A549 (cell line): Measurements from ENCODE around the gene KSR2. TPM values are rescaled to one million over a fixed set of nuclear protein-coding genes. Genes with fewer than 3 reads are reported as not detected.
"Not testable (repeated sequence)": the region's sequence is repeated elsewhere in the genome, so short reads cannot be mapped to it uniquely, and the experiment has no call there.

Experiments used
- ATAC-seq, 2 experiments: fragments of 200-7000 bp in 1 of 2; fragments of >200 bp in 1 of 2; cut with Nextera tagmentation in 1 of 2; cut with Tn5 transposase in 1 of 2; 3 replicates each; pipeline versions ENCODE4 v1.8.0 to v1.9.1; 2018 to 2020; ENCODE audit warnings: mild to moderate bottlenecking in 1 of 2, moderate library complexity in 1 of 2
- CTCF ChIA-PET: fragments of 300-600 bp; sonication (Branson Sonifier 250); formaldehyde crosslinking; extraction: SDS; loops from one replicate; lab custom pipeline; 2021; ENCODE audit warnings: antibody characterized with exemption, inconsistent platforms; lab: Yijun Ruan, JAX
- POLR2A ChIA-PET: fragments of 350-600 bp; formaldehyde crosslinking; extraction: SDS; loops from one replicate; lab custom pipeline; 2021; ENCODE audit warnings: antibody characterized with exemption, inconsistent platforms; lab: Yijun Ruan, JAX
- DNase-seq, 2 experiments: peaks; one replicate each; pipeline versions ENCODE4 v3.0.0 to v3.0.0-alpha.2; 2011 to 2016; ENCODE audit warnings: low read depth in 1 of 2, low spot score in 1 of 2
- FAIRE-seq: peaks from 2 replicates; lab custom pipeline; 2011; peaks lifted over from hg19 to GRCh38; lab: Jason Lieb, UNC
- H3K27ac ChIP-seq, 2 experiments: fragments of >200 bp; sonication (Bioruptor Twin); formaldehyde crosslinking; 3 replicates each; pipeline ENCODE4 v1.5.1; 2016 to 2017
- H3K4me1 ChIP-seq: fragments of >200 bp; sonication (Bioruptor Twin); formaldehyde crosslinking; 3 replicates; pipeline ENCODE4 v1.6.1; 2016
- H3K4me2 ChIP-seq: fragments of >200 bp; sonication (Bioruptor Twin); formaldehyde crosslinking; 3 replicates; pipeline ENCODE4 v1.6.1; 2016
- H3K4me3 ChIP-seq: fragments of >200 bp; sonication (Bioruptor Twin); formaldehyde crosslinking; 3 replicates; pipeline ENCODE4 v1.5.1; 2016
- H3K9me3 ChIP-seq: fragments of >200 bp; sonication (Bioruptor Twin); formaldehyde crosslinking; 3 replicates; pipeline ENCODE4 v1.6.1; 2016
- ATOH8 ChIP-seq: fragments of 250-450 bp; sonication (Bioruptor Pico); IDR thresholded peaks from 2 replicates; pipeline ENCODE4 v1.5.0; 2020; ENCODE audit warnings: low read depth, mild to moderate bottlenecking, moderate library complexity
- CEBPB ChIP-seq, 2 experiments: fragments of >200 bp in 1 of 2; sonication (Bioruptor Twin) in 1 of 2; formaldehyde crosslinking in 1 of 2; IDR thresholded peaks; 2 replicates each; pipeline ENCODE4 v1.6.1; 2012 to 2016
- CTCF ChIP-seq: fragments of >200 bp; sonication (Bioruptor Twin); formaldehyde crosslinking; IDR thresholded peaks from 3 replicates; pipeline ENCODE4 v1.5.1; 2016
- HEYL ChIP-seq: fragments of 250-450 bp; sonication (Bioruptor Pico); IDR thresholded peaks from 2 replicates; pipeline ENCODE4 v1.8.0; 2021; ENCODE audit warnings: mild to moderate bottlenecking, moderate library complexity
- HOXA7 ChIP-seq: fragments of 250-450 bp; sonication (Bioruptor Pico); IDR thresholded peaks from 2 replicates; pipeline ENCODE4 v1.5.0; 2020; ENCODE audit warnings: mild to moderate bottlenecking, moderate library complexity
- JUNB ChIP-seq: fragments of >200 bp; sonication (Bioruptor Twin); formaldehyde crosslinking; IDR thresholded peaks from 2 replicates; pipeline ENCODE4 v1.6.1; 2016
- NR3C1 ChIP-seq: fragments of >200 bp; sonication (Bioruptor Twin); formaldehyde crosslinking; IDR thresholded peaks from 3 replicates; pipeline ENCODE4 v1.6.1; 2017
- RAD21 ChIP-seq, 2 experiments: fragments of >200 bp in 1 of 2; sonication (Bioruptor Twin) in 1 of 2; formaldehyde crosslinking in 1 of 2; IDR thresholded peaks in 1 of 2; conservative IDR thresholded peaks in 1 of 2; 2 replicates in 1 of 2; 3 replicates in 1 of 2; pipeline ENCODE4 v1.6.1; 2012 to 2018; ENCODE audit warnings: inconsistent platforms in 1 of 2
- RARB ChIP-seq: fragments of 250-450 bp; sonication (Bioruptor Pico); IDR thresholded peaks from 2 replicates; pipeline ENCODE4 v1.8.0; 2021; ENCODE audit warnings: mild to moderate bottlenecking, moderate library complexity
- RCOR1 ChIP-seq: fragments of 150-350 bp; IDR thresholded peaks from 2 replicates; pipeline ENCODE4 v1.6.1; 2014; ENCODE audit warnings: antibody characterized with exemption, low read length, low read depth
- SMC3 ChIP-seq: fragments of >200 bp; sonication (Bioruptor Twin); formaldehyde crosslinking; IDR thresholded peaks from 3 replicates; pipeline ENCODE4 v1.6.1; 2018; ENCODE audit warnings: inconsistent platforms
- ZFP36 ChIP-seq: fragments of 450-650 bp; IDR thresholded peaks from 2 replicates; pipeline ENCODE4 v1.6.1; 2014; ENCODE audit warnings: borderline replicate concordance; ENCODE audit not compliant: partially characterized antibody
- ZNF302 ChIP-seq: fragments of 250-450 bp; sonication (Bioruptor Pico); IDR thresholded peaks from 2 replicates; pipeline ENCODE4 v1.9.0; 2021; ENCODE audit warnings: inconsistent platforms, mild to moderate bottlenecking, moderate library complexity
- ZSCAN20 ChIP-seq: fragments of 250-450 bp; sonication (Bioruptor Pico); IDR thresholded peaks from 2 replicates; pipeline ENCODE4 v1.8.0; 2022; ENCODE audit warnings: mild to moderate bottlenecking, moderate library complexity
- WGBS: methylation state at CpG from one replicate; pipeline ENCODE4 v1.1.6; 2017; ENCODE audit errors: missing lambda C conversion rate; 5-methylcytosine and 5-hydroxymethylcytosine counted together
- polyA plus RNA-seq, 4 experiments: library from polyadenylated mRNA; depleted of rRNA in 3 of 4; stranded (reverse); fragments of >200 nt; fragmentation: RNase III in 1 of 4; extraction: RNeasy Plus Mini Kit Qiagen cat#74134 plus additional on column Dnase treatment in 1 of 4; gene quantifications; 2 replicates in 3 of 4; 3 replicates in 1 of 4; pipeline ENCODE4 v1.2.3, GENCODE V29; 2011 to 2017
- TF ChIP-seq, protein P1 (sequence below): IDR thresholded peaks from 2 replicates; pipeline ENCODE4 v1.6.1; 2012; ENCODE audit warnings: low read depth, borderline replicate concordance

The KSR2 gene
- polyA plus RNA-seq, 2 of the 4 experiments (the other 2 are of a cell fraction) = 0.37 to 1.2 TPM

GRCh38 chr12:117874842-117875434 is 93.9 kb downstream of the KSR2 start:
- H3K9me3 ChIP-seq = no peaks in the 10 kb centered on the region
- FAIRE-seq (no peak), ATAC-seq (peak; percentile 75 to 88), DNase-seq (peak; percentile 62 to 73)
- ChIA-PET POLR2A (interaction anchor here (0.6 to 0.9 kb wide), 2 partner anchors 160 to 501 kb away, joined by 3 to 7 read pairs; no protein-coding TSS in a partner anchor), CTCF (interaction anchor here (0.6 to 7.6 kb wide), 60 partner anchors 10 to 662 kb away, joined by 3 to 203 read pairs (median 4); partner anchors contain the start of genes PEBP1, RFC5, SUDS3 and VSIG10)
- TF ChIP-seq RAD21 (conservative IDR thresholded peaks at IDR 0.05 in 1 of 2, IDR thresholded peaks at IDR 0.05 in 1 of 2) (peak; percentile 95 to 96), JUNB (no peak), ZNF302 (CRISPR knock-in tag) (no peak), HEYL (CRISPR knock-in tag) (no peak), CTCF (peak; percentile 94), SMC3 (peak; percentile 95), ZFP36 (no peak), ZSCAN20 (CRISPR knock-in tag) (no peak), RCOR1 (no peak), ATOH8 (CRISPR knock-in tag) (no peak)
- TF ChIP-seq, protein P1, sequence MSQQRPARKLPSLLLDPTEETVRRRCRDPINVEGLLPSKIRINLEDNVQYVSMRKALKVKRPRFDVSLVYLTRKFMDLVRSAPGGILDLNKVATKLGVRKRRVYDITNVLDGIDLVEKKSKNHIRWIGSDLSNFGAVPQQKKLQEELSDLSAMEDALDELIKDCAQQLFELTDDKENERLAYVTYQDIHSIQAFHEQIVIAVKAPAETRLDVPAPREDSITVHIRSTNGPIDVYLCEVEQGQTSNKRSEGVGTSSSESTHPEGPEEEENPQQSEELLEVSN = no peak
- 28% methylated on average over 19 of the region's 19 CpGs for WGBS
- no peaks in the 10 kb centered on the region for H3K4me1 ChIP-seq
- no peak overlapping the region for H3K27ac ChIP-seq
- no peak overlapping the region for H3K4me3 ChIP-seq
- H3K4me2 ChIP-seq = no peak overlapping the region

DNA sequence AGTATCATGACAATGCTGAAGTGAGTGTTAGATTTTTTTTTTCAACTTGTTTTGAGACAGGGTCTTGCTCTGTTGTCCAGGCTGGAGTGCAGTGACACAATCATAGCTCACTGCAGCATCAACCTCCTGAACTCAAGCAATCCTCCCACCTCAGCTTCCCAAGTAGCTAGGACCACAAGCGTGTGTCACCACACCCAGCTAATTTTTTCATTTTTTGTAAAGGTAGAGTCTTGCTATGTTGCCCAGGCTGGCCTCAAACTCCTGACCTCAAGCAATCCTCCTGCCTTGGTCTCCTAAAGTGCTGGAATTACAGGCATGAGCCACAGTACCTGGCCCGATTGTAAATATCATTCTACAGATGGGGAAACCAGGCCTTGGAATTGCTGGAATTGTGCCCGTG is 94.6 kb downstream of the KSR2 start:
- WGBS = 47% methylated on average over 3 of the region's 3 CpGs
- ChIA-PET CTCF (interaction anchor here (0.6 to 7.6 kb wide), 51 partner anchors 10 to 661 kb away, joined by 3 to 203 read pairs (median 5); partner anchors contain the start of genes NOS1, PEBP1, RFC5 and SUDS3), POLR2A (interaction anchor here (0.6 kb wide), 1 partner anchor 501 kb away, joined by 3 read pairs; no protein-coding TSS in a partner anchor)
- not testable (repeated sequence) for H3K27ac ChIP-seq, H3K9me3 ChIP-seq, H3K4me2 ChIP-seq, FAIRE-seq, H3K4me1 ChIP-seq, H3K4me3 ChIP-seq, DNase-seq, ATAC-seq

DNA sequence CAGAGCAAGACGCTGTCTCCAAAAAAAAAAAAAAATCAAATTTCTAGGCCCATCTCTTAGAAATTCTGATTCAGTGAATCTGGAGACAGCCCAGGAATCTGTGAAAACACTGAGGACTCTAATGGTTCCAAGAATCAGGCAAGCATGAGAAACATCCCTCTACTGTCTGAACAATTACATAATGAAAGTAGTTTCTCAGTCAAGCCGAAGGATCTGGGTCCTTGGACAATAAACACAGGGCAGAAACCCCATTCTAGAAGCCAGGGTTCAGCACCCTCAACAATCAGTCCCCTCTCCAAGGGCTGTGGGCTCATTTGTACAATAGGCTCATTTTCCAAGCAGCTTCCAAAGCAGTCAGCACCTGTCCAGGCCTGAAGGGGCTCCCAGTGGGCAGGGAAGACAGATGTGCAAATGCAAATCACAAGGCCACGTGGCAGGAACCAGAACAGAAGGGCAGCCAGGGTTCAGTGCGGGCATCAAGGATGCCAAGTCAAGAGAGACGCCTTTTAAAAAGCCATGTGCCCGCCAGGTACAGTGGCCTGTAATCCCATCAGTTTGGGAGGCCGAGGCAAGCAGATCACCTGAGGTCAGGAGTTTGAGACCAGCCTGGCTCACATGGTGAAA is 96.1 kb downstream of the KSR2 start:
- 66% methylated on average over 7 of the region's 7 CpGs for WGBS
- Histone ChIP-seq H3K27ac (no peak overlapping the region), H3K4me2 (no peak overlapping the region), H3K4me1 (no peaks in the 10 kb centered on the region), H3K4me3 (no peak overlapping the region), H3K9me3 (peaks cover 1% of the 10 kb centered on the region; the same call in 1 of the 3 replicates)
- ChIA-PET POLR2A (interaction anchor here (0.6 to 0.7 kb wide), 2 partner anchors 655 to 677 kb away, joined by 4 to 5 read pairs; no protein-coding TSS in a partner anchor), CTCF (interaction anchor here (0.7 to 7.6 kb wide), 8 partner anchors 15 to 660 kb away, joined by 3 to 203 read pairs (median 8); no protein-coding TSS in a partner anchor)
- TF ChIP-seq CEBPB (IDR thresholded peaks at IDR 0.05) (no peak), NR3C1 (no peak), RARB (no peak), HOXA7 (CRISPR knock-in tag) (no peak)
- DNase-seq = no peak
- FAIRE-seq = no peak
- no peak for ATAC-seq
